GM23248 (cell line): ENCODE data around the gene ANO4.

ENCODE experiments used
- EZH2 ChIP-seq: fragments of 200-600 bp; sonication (generic); IDR thresholded peaks from 2 replicates; pipeline ENCODE4 v1.6.1; 2018; ENCODE audit warnings: antibody characterized with exemption, mild to moderate bottlenecking; ENCODE audit not compliant: insufficient read depth, poor library complexity, severe bottlenecking
- EZH2phosphoT487 ChIP-seq: fragments of 200-600 bp; sonication (generic); IDR thresholded peaks from 2 replicates; pipeline ENCODE4 v1.6.1; 2018; ENCODE audit warnings: antibody characterized with exemption, moderate library complexity, mild to moderate bottlenecking, low read depth; ENCODE audit not compliant: insufficient read depth

- TF ChIP-seq EZH2 (no peak), EZH2phosphoT487 (no peak)
These were observed 64.1 kb downstream of the ANO4 start for GRCh38 chr12:100858656-100859055.
